GM19438 (cell line): ENCODE results near the gene RAB40C.

ENCODE experiments used
- ATAC-seq: cut with Tn5 transposase; IDR thresholded peaks from one replicate; pipeline ENCODE4 v1.9.1; 2021; ENCODE audit warnings: low read depth; ENCODE audit not compliant: unreplicated experiment

RAB40C gene

GRCh38 chr16:630249-630814 lies 40.5 kb downstream of the RAB40C start:
- no peak for ATAC-seq

- no peak for ATAC-seq
These were observed 41.0 kb downstream of the RAB40C start, which contains the start of gene WFIKKN1 for GRCh38 chr16:630815-631405. TSS of gene WFIKKN1 (plus strand) at chr16:630985. CDS start at chr16:631254, 269 bp downstream.

GRCh38 chr16:631808-632358 lies 42.0 kb downstream of the RAB40C start:
- ATAC-seq = no peak

DNA sequence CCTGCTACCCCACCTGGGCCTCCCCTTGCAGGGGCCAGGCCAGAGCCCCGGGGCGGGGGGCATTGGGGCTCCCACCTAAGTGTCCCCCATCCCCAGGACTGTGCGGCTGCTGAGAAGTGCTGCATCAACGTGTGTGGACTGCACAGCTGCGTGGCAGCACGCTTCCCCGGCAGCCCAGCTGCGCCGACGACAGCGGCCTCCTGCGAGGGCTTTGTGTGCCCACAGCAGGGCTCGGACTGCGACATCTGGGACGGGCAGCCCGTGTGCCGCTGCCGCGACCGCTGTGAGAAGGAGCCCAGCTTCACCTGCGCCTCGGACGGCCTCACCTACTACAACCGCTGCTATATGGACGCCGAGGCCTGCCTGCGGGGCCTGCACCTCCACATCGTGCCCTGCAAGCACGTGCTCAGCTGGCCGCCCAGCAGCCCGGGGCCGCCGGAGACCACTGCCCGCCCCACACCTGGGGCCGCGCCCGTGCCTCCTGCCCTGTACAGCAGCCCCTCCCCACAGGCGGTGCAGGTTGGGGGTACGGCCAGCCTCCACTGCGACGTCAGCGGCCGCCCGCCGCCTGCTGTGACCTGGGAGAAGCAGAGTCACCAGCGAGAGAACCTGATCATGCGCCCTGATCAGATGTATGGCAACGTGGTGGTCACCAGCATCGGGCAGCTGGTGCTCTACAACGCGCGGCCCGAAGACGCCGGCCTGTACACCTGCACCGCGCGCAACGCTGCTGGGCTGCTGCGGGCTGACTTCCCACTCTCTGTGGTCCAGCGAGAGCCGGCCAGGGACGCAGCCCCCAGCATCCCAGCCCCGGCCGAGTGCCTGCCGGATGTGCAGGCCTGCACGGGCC lies 42.8 kb downstream of the RAB40C start:
- ATAC-seq = no peak

GRCh38 chr16:633336-634050 lies 43.6 kb downstream of the RAB40C start:
- ATAC-seq = no peak

- ATAC-seq = no peak
These were observed 44.3 kb downstream of the RAB40C start for GRCh38 chr16:634051-634670.

GRCh38 chr16:634996-635395 lies 45.1 kb downstream of the RAB40C start:
- ATAC-seq = no peak

- no peak for ATAC-seq
These were observed 45.8 kb downstream of the RAB40C start for GRCh38 chr16:635573-636205.

DNA sequence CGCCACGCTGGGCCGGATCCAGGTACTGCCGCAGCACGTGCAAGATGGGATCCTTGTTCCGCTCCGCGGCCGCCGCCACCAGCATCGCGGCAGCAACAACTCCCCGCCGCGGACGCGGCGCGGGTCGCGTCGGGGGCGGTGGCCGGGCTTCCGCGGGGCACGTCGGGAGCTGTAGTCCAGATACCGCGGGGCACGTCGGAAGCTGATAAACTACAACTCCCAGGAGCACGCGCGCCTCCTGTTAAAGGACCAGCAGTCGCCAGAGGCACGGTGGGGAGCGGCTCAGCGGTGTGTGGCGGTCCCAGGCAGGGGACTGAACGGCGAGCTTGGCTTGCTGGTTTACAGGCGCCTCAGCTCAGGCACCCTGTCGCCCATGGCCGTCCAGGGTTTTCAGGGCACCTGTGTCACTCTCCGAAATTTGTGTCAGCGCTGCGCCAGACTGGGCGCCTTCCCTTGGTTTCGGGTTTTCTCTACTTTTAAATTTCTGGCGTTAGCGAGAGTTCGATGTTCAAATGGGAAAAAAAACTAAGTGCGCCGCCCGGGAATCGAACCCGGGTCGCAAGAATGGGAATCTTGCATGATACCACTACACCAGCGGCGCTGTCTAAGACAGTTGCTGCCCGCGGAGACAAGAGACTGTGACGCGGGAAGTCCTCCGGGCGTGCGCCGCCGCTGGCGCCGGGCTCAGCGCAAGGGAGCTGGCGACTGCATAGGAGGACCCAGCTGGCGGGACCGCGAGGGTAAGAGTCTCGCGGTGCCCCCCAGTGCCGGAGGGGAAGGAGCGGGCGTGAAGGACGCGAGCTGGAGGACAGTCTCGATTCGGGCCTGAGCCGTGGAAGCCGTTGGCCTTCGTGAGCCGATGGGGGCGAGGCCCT lies 46.6 kb downstream of the RAB40C start, which contains the start of gene METTL26:
TSS of gene METTL26 (minus strand) at position 100 of the 875 bp plus-strand sequence. CDS start at position 85, 15 bp downstream.
- peak; percentile 69 for ATAC-seq

DNA sequence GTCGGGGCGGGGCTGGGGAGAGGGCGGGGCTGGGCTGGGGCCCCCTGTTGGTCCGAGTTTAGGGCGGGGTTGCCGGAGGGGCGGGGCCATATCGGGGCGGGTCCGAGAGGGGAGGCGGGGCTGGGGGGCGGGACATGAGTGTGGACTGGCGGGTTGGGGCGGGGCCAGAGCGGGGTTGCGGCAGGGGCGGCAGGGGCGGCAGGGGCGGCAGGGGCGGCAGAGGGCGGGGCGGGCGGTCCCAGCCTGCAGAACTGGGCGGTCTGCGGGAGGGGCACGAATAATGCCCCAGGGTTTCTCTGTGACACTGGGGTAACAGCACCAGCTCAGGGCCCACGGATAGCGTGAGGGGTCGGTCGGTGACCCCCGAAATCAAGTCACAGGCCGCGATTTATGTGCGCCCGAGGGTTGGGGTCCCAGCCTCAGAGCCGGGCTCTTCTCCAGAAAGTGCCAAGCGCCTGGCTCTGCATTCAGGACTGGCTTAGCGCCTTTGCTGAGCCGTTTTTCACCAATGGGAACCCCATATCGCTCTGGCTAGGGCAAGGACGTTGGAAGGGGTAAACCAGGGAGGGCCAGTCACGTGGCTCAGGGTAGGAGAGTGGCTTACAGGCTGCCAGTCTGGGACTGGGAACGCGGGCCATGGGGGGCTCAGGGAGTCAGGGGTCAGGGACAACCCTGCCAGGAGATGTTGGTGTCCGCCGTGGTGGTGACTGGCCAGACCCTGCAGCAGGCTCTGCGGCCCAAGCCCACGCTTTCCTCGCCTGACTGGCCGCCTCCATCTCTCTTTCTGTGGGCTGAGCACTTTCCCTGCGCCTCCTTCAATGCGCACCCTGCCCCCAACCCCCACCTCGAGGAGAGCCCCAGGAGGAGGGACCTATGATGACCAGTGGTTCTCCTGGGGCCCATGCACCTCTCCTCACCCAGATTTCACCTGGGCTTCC lies 47.5 kb downstream of the RAB40C start:
- ATAC-seq = no peak

DNA sequence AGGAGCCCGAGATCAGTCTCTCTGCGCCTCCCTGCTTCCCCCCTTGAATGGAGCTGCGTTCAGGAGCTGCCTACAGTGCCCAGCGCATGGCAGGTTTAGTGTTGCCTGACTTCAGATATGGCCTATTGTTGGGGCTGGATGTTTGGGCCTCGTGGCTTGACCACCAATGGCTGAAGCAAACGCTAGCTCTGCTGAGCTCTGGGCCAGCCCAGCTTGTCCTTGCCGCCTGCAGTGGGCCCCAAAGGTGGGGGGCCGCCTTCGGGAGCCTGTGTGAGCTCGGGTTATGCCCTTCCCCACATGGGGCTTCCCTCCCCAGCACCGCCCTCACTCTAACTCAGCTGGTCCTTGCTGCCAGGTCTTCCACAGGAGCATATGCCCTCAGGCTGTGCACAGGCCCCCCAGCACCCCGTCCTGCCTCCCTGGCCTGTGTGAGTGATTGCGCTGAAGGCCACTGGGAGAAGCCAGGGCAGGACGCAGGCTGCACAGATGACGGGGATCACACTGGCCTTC lies 48.2 kb downstream of the RAB40C start:
- ATAC-seq = no peak

DNA sequence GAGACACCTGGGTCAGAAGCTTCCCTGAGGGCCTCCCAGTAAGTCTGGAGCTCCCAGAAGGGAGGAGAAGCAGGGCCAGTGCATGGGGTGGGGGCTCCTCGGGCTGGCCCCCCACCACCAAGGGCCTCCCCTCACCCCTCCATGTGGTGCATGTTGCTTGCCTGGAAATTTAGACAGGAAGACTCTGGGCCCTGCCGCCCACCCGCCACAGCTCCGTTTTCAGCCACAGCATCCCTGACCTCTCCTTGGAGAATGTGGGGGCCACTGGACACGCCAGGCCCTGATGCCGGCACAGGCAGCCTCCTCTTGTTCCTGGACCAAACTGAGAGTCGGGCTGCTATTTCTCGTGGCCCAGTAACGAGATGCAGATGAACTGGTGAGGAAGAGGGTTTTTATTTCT lies 49.0 kb downstream of the RAB40C start:
- no peak for ATAC-seq

DNA sequence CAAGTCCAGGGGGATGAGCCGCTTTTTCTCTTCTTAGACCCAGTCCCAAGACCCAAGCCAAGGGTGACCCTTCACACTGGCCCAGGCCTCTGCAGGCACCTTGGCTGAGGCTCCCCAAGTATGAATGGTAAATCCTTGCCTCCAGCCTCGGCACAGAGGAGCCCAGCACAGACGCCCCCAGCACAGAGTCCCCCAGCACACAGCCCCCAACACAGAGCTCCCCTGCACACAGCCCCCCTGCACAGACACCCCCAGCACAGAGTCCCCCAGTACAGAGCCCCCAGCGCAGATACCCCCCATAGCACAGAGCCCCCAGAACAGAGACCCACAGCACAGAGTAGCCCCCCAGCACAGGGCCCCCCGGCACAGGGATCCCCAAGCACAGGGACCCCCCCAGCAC lies 50.7 kb downstream of the RAB40C start:
- no peak for ATAC-seq

- peak; percentile 50 for ATAC-seq
These were observed 51.7 kb downstream of the RAB40C start, which contains the start of gene MCRIP2 for GRCh38 chr16:641326-642188. TSS of gene MCRIP2 (plus strand) at chr16:641828. CDS start at chr16:641992, 164 bp downstream.

GRCh38 chr16:642189-643049 lies 52.6 kb downstream of the RAB40C start:
- peak; percentile 30 for ATAC-seq

DNA sequence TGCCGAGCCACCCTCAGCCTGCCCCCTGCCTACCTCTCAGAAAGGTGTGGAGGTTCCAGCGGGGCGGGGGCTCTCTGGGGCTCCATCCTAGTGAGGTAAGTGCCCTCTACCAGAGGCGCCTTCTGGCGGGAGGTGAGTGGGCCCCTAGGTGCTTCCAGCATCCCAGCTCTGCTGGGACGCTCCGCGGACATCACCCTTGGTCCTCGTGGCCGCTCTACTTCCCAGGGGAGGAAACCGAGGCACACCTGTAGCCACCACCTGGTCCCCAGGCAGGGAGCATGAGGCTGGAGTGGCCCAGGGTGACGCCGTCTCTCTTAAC lies 53.1 kb downstream of the RAB40C start:
- ATAC-seq = no peak
